HEK293 (cell line): Measurements from ENCODE around the gene MRTFB.

Experiments used
- CTCF ChIA-PET: fragments of 350-600 bp; formaldehyde crosslinking; extraction: SDS; loops from one replicate; lab custom pipeline; 2021; ENCODE audit warnings: antibody characterized with exemption; lab: Yijun Ruan, JAX
- POLR2A ChIA-PET: fragments of 300-600 bp; formaldehyde crosslinking; extraction: SDS; loops from one replicate; lab custom pipeline; 2020; ENCODE audit warnings: antibody characterized with exemption, inconsistent platforms; lab: Yijun Ruan, JAX
- H3K27ac ChIP-seq: fragments of 200-500 bp; sonication (Bioruptor generic); 2 replicates; pipeline ENCODE4 v1.5.1; 2014; ENCODE audit warnings: low read depth, low read length, control low read depth, inconsistent platforms; ENCODE audit errors: extremely low read depth
- H3K36me3 ChIP-seq, 2 experiments: fragments of 200-500 bp in 1 of 2; sonication (Bioruptor generic) in 1 of 2; 1 replicate in 1 of 2; 2 replicates in 1 of 2; pipeline ENCODE4 v1.5.1; 2014 to 2017; ENCODE audit warnings: inconsistent platforms in 2 of 2, low read length in 2 of 2; ENCODE audit not compliant: control insufficient read depth in 2 of 2, insufficient read depth in 1 of 2
- H3K4me1 ChIP-seq: fragments of 200-500 bp; sonication (Bioruptor generic); 2 replicates; pipeline ENCODE4 v1.5.1; 2014; ENCODE audit warnings: mild to moderate bottlenecking, low read length, inconsistent platforms; ENCODE audit not compliant: control insufficient read depth, insufficient read depth
- H3K4me3 ChIP-seq: 2 replicates; pipeline ENCODE4 v1.5.1; 2011; ENCODE audit warnings: low read depth, mild to moderate bottlenecking, control low read depth, low read length, moderate library complexity
- H3K9me3 ChIP-seq: fragments of 200-500 bp; sonication (Bioruptor generic); 2 replicates; pipeline ENCODE4 v1.5.1; 2014; ENCODE audit warnings: low read depth, low read length, inconsistent platforms; ENCODE audit not compliant: control insufficient read depth, insufficient read depth
- FEZF1 ChIP-seq: fragments of 450-650 bp; formaldehyde crosslinking; IDR thresholded peaks from 2 replicates; pipeline ENCODE4 v1.5.1; 2016; ENCODE audit warnings: missing biosample characterization, missing genetic modification characterization
- KLF10 ChIP-seq: fragments of 450-650 bp; IDR thresholded peaks from 2 replicates; pipeline ENCODE4 v1.5.1; 2018; ENCODE audit warnings: missing biosample characterization, mild to moderate bottlenecking, missing genetic modification characterization
- KLF17 ChIP-seq: fragments of 450-650 bp; formaldehyde crosslinking; IDR thresholded peaks from 2 replicates; pipeline ENCODE4 v1.5.1; 2016; ENCODE audit warnings: missing biosample characterization, missing genetic modification characterization
- KLF8 ChIP-seq: fragments of 450-650 bp; formaldehyde crosslinking; IDR thresholded peaks from 2 replicates; pipeline ENCODE4 v1.5.1; 2016; ENCODE audit warnings: missing biosample characterization, missing genetic modification characterization
- MEIS1 ChIP-seq: sonication (generic); formaldehyde crosslinking; IDR thresholded peaks from 2 replicates; pipeline ENCODE4 v1.8.1; 2022; ENCODE audit warnings: missing genetic modification reagents, mild to moderate bottlenecking, borderline replicate concordance
- PBX3 ChIP-seq: sonication (generic); formaldehyde crosslinking; IDR thresholded peaks from 2 replicates; pipeline ENCODE4 v1.8.1; 2022; ENCODE audit warnings: mild to moderate bottlenecking, moderate library complexity, missing genetic modification reagents
- PRDM1 ChIP-seq: fragments of 450-650 bp; formaldehyde crosslinking; IDR thresholded peaks from 2 replicates; pipeline ENCODE4; 2016; ENCODE audit warnings: missing biosample characterization, missing genetic modification characterization
- ZBTB17 ChIP-seq: fragments of 450-650 bp; formaldehyde crosslinking; IDR thresholded peaks from 2 replicates; pipeline ENCODE4 v1.5.1; 2016; ENCODE audit warnings: missing biosample characterization, missing genetic modification characterization
- ZFP3 ChIP-seq: fragments of 450-650 bp; formaldehyde crosslinking; IDR thresholded peaks from 2 replicates; pipeline ENCODE4 v1.5.1; 2016; ENCODE audit warnings: low read depth, missing biosample characterization, missing genetic modification characterization
- ZNF146 ChIP-seq: fragments of 450-650 bp; formaldehyde crosslinking; IDR thresholded peaks from 2 replicates; pipeline ENCODE4 v1.5.1; 2016; ENCODE audit warnings: missing biosample characterization, missing genetic modification characterization
- ZNF302 ChIP-seq: fragments of 450-650 bp; formaldehyde crosslinking; IDR thresholded peaks from 2 replicates; pipeline ENCODE4 v1.5.1; 2016; ENCODE audit warnings: missing biosample characterization, missing genetic modification characterization, low read depth
- ZNF394 ChIP-seq: fragments of 450-650 bp; formaldehyde crosslinking; IDR thresholded peaks from 2 replicates; pipeline ENCODE4 v1.5.1; 2016; ENCODE audit warnings: missing biosample characterization, missing genetic modification characterization, mild to moderate bottlenecking, moderate library complexity, borderline replicate concordance
- ZNF530 ChIP-seq: fragments of 450-650 bp; formaldehyde crosslinking; IDR thresholded peaks from 2 replicates; pipeline ENCODE4 v1.5.1; 2016; ENCODE audit warnings: low read depth, missing biosample characterization, missing genetic modification characterization
- ZNF660 ChIP-seq: fragments of 450-650 bp; IDR thresholded peaks from 2 replicates; pipeline ENCODE4 v1.5.1; 2018; ENCODE audit warnings: missing biosample characterization, mild to moderate bottlenecking, missing genetic modification characterization
- ZNF768 ChIP-seq: fragments of 450-650 bp; formaldehyde crosslinking; IDR thresholded peaks from 2 replicates; pipeline ENCODE4 v1.5.1; 2018; ENCODE audit warnings: missing biosample characterization, mild to moderate bottlenecking, missing genetic modification characterization
- ZNF776 ChIP-seq: fragments of 450-650 bp; formaldehyde crosslinking; IDR thresholded peaks from 2 replicates; pipeline ENCODE4 v1.5.0; 2017; ENCODE audit warnings: missing biosample characterization, missing genetic modification characterization, borderline replicate concordance
- TF ChIP-seq, protein P1 (sequence below): fragments of 450-650 bp; IDR thresholded peaks from 2 replicates; pipeline ENCODE4 v1.5.1; 2018; ENCODE audit warnings: missing biosample characterization, missing genetic modification characterization
- TF ChIP-seq, protein P2 (sequence below): fragments of 450-650 bp; formaldehyde crosslinking; IDR thresholded peaks from 2 replicates; pipeline ENCODE4 v1.5.1; 2016; ENCODE audit warnings: missing biosample characterization, missing genetic modification characterization
- TF ChIP-seq, protein P3 (sequence below): fragments of 450-650 bp; IDR thresholded peaks from 2 replicates; pipeline ENCODE4 v1.5.1; 2018; ENCODE audit warnings: missing biosample characterization, mild to moderate bottlenecking, missing genetic modification characterization
- TF ChIP-seq, protein P4 (sequence below): fragments of 450-650 bp; formaldehyde crosslinking; IDR thresholded peaks from 2 replicates; pipeline ENCODE4 v1.5.1; 2016; ENCODE audit warnings: missing biosample characterization, missing genetic modification characterization, borderline replicate concordance

MRTFB gene

GRCh38 chr16:14088155-14088753, 17.1 kb downstream of the MRTFB start (continued):
- TF ChIP-seq, protein P1, sequence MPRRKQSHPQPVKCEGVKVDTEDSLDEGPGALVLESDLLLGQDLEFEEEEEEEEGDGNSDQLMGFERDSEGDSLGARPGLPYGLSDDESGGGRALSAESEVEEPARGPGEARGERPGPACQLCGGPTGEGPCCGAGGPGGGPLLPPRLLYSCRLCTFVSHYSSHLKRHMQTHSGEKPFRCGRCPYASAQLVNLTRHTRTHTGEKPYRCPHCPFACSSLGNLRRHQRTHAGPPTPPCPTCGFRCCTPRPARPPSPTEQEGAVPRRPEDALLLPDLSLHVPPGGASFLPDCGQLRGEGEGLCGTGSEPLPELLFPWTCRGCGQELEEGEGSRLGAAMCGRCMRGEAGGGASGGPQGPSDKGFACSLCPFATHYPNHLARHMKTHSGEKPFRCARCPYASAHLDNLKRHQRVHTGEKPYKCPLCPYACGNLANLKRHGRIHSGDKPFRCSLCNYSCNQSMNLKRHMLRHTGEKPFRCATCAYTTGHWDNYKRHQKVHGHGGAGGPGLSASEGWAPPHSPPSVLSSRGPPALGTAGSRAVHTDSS (tag by site-specific recombination), result peak; percentile 68; the same call in 1 of the 2 replicates
- TF ChIP-seq ZNF776 (tag by site-specific recombination), result no peak
- peak; percentile 75 for TF ChIP-seq ZNF660 (tag by site-specific recombination)
- TF ChIP-seq KLF10 (tag by site-specific recombination), result no peak; the same call in 1 of the 2 replicates
- no peak for TF ChIP-seq ZNF530 (tag by site-specific recombination)
- TF ChIP-seq MEIS1 (CRISPR knock-in tag), result no peak
- peak; percentile 86 for TF ChIP-seq ZBTB17 (tag by site-specific recombination)
- TF ChIP-seq, protein P2, sequence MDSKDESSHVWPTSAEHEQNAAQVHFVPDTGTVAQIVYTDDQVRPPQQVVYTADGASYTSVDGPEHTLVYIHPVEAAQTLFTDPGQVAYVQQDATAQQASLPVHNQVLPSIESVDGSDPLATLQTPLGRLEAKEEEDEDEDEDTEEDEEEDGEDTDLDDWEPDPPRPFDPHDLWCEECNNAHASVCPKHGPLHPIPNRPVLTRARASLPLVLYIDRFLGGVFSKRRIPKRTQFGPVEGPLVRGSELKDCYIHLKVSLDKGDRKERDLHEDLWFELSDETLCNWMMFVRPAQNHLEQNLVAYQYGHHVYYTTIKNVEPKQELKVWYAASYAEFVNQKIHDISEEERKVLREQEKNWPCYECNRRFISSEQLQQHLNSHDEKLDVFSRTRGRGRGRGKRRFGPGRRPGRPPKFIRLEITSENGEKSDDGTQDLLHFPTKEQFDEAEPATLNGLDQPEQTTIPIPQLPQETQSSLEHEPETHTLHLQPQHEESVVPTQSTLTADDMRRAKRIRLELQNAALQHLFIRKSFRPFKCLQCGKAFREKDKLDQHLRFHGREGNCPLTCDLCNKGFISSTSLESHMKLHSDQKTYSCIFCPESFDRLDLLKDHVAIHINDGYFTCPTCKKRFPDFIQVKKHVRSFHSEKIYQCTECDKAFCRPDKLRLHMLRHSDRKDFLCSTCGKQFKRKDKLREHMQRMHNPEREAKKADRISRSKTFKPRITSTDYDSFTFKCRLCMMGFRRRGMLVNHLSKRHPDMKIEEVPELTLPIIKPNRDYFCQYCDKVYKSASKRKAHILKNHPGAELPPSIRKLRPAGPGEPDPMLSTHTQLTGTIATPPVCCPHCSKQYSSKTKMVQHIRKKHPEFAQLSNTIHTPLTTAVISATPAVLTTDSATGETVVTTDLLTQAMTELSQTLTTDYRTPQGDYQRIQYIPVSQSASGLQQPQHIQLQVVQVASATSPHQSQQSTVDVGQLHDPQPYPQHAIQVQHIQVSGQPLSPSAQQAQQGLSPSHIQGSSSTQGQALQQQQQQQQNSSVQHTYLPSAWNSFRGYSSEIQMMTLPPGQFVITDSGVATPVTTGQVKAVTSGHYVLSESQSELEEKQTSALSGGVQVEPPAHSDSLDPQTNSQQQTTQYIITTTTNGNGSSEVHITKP (tag by site-specific recombination), result peak; percentile 96
- TF ChIP-seq ZNF768 (tag by site-specific recombination), result no peak
- TF ChIP-seq ZNF394 (tag by site-specific recombination), result no peak; the same call in 1 of the 2 replicates
- peak; percentile 28; the same call in 1 of the 2 replicates for TF ChIP-seq FEZF1 (tag by site-specific recombination)
- TF ChIP-seq, protein P3, sequence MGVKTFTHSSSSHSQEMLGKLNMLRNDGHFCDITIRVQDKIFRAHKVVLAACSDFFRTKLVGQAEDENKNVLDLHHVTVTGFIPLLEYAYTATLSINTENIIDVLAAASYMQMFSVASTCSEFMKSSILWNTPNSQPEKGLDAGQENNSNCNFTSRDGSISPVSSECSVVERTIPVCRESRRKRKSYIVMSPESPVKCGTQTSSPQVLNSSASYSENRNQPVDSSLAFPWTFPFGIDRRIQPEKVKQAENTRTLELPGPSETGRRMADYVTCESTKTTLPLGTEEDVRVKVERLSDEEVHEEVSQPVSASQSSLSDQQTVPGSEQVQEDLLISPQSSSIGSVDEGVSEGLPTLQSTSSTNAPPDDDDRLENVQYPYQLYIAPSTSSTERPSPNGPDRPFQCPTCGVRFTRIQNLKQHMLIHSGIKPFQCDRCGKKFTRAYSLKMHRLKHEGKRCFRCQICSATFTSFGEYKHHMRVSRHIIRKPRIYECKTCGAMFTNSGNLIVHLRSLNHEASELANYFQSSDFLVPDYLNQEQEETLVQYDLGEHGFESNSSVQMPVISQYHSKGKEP (tag by site-specific recombination), result peak; percentile 30
- TF ChIP-seq, all 188 proteins: peak for 36

- Histone ChIP-seq H3K27ac (no peak overlapping the region), H3K36me3 (peaks cover under 1% of the 10 kb centered on the region in 2 experiments; a peak in 2 of 3 replicates), H3K4me1 (peaks cover 16% of the 10 kb centered on the region; the same call in 1 of the 2 replicates), H3K4me3 (no peak overlapping the region), H3K9me3 (no peaks in the 10 kb centered on the region)
- CTCF ChIA-PET, result no interaction called here
- POLR2A ChIA-PET, result no interaction called here
- TF ChIP-seq KLF17 (tag by site-specific recombination) (no peak), ZFP3 (tag by site-specific recombination) (no peak), FEZF1 (tag by site-specific recombination) (no peak), PRDM1 (tag by site-specific recombination) (0 out of 2 replicates have a peak, but pooled peaks have one; percentile 7), KLF8 (no peak), ZNF302 (tag by site-specific recombination) (no peak), ZNF146 (tag by site-specific recombination) (peak; percentile 63), PBX3 (no peak)
- TF ChIP-seq, protein P4, sequence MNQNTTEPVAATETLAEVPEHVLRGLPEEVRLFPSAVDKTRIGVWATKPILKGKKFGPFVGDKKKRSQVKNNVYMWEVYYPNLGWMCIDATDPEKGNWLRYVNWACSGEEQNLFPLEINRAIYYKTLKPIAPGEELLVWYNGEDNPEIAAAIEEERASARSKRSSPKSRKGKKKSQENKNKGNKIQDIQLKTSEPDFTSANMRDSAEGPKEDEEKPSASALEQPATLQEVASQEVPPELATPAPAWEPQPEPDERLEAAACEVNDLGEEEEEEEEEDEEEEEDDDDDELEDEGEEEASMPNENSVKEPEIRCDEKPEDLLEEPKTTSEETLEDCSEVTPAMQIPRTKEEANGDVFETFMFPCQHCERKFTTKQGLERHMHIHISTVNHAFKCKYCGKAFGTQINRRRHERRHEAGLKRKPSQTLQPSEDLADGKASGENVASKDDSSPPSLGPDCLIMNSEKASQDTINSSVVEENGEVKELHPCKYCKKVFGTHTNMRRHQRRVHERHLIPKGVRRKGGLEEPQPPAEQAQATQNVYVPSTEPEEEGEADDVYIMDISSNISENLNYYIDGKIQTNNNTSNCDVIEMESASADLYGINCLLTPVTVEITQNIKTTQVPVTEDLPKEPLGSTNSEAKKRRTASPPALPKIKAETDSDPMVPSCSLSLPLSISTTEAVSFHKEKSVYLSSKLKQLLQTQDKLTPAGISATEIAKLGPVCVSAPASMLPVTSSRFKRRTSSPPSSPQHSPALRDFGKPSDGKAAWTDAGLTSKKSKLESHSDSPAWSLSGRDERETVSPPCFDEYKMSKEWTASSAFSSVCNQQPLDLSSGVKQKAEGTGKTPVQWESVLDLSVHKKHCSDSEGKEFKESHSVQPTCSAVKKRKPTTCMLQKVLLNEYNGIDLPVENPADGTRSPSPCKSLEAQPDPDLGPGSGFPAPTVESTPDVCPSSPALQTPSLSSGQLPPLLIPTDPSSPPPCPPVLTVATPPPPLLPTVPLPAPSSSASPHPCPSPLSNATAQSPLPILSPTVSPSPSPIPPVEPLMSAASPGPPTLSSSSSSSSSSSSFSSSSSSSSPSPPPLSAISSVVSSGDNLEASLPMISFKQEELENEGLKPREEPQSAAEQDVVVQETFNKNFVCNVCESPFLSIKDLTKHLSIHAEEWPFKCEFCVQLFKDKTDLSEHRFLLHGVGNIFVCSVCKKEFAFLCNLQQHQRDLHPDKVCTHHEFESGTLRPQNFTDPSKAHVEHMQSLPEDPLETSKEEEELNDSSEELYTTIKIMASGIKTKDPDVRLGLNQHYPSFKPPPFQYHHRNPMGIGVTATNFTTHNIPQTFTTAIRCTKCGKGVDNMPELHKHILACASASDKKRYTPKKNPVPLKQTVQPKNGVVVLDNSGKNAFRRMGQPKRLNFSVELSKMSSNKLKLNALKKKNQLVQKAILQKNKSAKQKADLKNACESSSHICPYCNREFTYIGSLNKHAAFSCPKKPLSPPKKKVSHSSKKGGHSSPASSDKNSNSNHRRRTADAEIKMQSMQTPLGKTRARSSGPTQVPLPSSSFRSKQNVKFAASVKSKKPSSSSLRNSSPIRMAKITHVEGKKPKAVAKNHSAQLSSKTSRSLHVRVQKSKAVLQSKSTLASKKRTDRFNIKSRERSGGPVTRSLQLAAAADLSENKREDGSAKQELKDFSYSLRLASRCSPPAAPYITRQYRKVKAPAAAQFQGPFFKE, result no peak
Observed at GRCh38 chr16:14089283-14089823, 18.2 kb downstream of the MRTFB start.
